ENCODE data around the gene KCTD5.

Gene KCTD5

DNA sequence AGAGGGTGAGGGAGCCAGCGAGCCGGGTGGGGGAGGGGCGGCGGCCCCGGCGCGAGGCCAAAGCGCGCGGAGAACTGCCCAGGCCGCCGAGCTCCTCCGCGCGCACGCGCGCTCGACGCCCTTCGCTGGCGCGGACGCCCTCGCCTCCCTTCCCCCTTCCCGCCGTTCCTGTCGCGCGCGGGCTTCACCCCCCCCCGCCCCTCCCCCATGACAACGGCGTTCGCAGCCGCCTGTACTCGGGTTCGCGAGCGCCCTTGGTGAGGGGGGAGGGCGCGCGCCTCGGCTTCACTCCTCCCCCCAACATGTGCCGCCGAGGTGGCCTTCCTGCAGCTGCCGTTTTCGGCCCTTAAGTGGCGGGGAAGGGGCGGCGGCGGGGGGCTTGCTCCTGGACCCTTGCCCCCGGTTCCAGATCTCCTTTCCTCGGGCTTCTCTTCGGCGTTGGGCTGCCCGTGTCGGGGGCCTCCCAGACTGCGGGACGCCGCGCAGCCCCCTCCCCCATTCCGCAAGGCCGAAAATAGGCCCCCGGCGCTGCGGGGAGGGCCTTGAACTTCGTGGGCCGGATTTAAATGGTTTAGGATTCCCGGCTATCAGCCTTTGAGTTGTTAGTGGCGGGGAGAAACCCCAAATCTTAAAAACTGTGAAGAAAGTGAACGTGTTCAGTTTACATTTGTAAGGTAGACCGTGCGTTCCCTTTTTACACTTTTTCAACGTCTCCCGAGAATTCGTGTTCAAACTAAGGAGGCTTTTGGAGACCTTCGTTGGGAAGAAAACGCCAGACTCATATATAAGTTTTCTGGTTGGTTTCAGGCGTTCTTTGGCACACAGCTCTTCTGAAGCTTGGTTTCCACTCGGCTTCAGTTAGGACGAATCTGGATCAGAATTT is 70.8 kb downstream of the KCTD5 start:
- peak; percentile 59 for DNase-seq

DNA sequence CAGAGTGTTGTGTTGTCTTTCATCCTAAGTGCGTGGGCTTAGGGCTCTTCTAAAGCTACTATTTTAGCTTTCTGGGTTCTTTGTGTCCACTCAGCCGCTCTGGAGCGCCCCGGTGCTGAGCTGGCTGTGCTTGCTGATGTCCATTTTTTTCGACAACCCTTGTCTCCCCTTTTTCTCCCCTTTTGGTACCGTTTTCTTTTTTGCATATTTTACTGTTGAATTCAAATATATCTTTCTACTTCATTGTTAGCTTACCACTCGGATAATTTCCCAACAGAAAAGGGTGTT is 71.4 kb downstream of the KCTD5 start:
- no peak for DNase-seq

GRCh38 chr16:2755158-2755557 is 72.8 kb downstream of the KCTD5 start:
- DNase-seq: no peak

DNA sequence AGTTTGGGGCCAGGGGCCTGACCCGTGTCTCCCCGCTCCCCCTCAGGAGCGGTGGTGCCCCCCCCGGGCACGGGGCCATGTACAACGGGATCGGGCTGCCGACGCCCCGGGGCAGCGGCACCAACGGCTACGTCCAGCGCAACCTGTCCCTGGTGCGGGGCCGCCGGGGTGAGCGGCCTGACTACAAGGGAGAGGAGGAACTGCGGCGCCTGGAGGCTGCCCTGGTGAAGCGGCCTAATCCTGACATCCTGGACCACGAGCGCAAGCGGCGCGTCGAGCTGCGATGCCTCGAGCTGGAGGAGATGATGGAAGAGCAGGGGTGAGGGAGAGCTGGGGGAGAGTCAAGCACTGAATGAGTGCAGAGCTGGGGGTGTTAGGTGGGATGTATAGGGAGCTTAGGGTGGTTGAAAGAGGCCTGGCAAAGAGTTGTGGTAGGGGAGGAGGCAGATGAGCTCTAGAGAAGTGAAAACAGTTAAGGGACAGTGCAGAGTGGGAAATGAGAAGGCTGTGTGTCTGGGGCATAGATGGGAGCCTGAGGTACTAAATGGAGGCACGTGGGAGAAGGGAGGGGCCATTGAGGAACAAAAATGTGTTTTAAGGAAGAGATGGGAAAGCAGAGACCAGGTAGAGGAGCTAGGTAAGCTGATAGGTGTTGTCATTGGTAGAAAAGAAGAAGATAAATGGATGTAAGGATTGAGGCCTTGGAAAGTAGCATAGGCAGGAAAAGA is 74.1 kb downstream of the KCTD5 start:
- DNase-seq: no peak

DNA sequence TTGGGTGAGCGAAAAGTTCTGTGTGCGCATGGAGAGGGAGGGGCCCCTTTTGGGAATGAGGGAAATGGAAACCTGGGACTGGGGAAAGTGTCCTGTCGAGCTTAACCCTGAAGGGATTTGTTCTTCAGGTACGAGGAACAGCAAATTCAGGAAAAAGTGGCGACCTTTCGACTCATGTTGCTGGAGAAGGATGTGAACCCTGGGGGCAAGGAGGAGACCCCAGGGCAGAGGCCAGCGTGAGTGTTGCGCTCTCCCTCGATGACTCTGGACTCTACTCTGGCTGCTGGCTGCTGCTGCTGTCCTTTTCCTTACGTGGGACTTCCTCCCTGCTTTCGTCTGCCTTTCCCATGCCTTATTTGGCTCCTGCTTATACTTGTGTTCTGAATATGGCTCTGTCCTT is 75.0 kb downstream of the KCTD5 start:
- DNase-seq: no peak

Measured in DMS79 treated with DMSO at 0.1 percent for 48 hours (cell line).